ENCODE data around the gene IL12RB2.

DNA sequence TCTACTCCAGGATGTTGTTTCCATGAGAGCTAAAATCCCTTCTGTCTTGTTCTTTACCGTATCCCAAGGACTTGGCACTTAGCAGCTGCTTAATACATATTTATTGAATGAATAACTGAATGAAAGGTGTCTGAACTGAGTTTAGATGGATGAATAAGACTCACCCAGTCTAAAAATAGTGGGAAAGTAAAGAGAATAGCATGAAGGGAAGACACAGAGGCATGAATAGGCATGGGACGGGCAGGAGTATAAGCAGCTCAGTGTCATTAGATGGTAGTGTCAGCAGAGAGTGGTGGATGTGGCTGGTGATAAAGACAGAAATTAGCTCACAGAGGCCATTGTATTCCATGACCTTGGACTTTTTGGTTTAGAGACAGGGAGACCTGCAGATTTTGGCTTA is 9.2 kb downstream of the IL12RB2 start:
- no peak for TF ChIP-seq CTCF (IDR thresholded peaks at IDR 0.05; ENCODE audit: low read length)
- no peak for TF ChIP-seq EZH2phosphoT487 (IDR thresholded peaks at IDR 0.05; ENCODE audit: low read length)

Measured in MM.1S (cell line).